ENCODE measurements around the gene KRT6B.
"Not testable (repeated sequence)": the region's sequence is repeated elsewhere in the genome, so short reads cannot be mapped to it uniquely, and the experiment has no call there.

Gene KRT6B

GRCh38 chr12:52413782-52414345 is 38.1 kb downstream of the KRT6B start:
- no peak for DNase-seq

GRCh38 chr12:52413202-52413601 is 38.7 kb downstream of the KRT6B start:
- no peak for DNase-seq

- DNase-seq, result no peak
Observed at GRCh38 chr12:52411815-52412214, 40.1 kb downstream of the KRT6B start.

- not testable (repeated sequence) for DNase-seq
Observed at GRCh38 chr12:52410589-52411248, 41.2 kb downstream of the KRT6B start.

GRCh38 chr12:52407918-52408317 is 44.0 kb downstream of the KRT6B start:
- no peak for DNase-seq

- no peak for DNase-seq
Observed at GRCh38 chr12:52405922-52406385, 46.0 kb downstream of the KRT6B start, which contains the start of gene KRT82. Gene KRT82 (minus strand): TSS chr12:52406335. CDS start chr12:52406277, 58 bp downstream.

- no peak for DNase-seq
Observed at GRCh38 chr12:52404951-52405350, 47.0 kb downstream of the KRT6B start.

- no peak for DNase-seq
Observed at GRCh38 chr12:52403561-52403960, 48.4 kb downstream of the KRT6B start.

GRCh38 chr12:52402873-52403540 is 48.9 kb downstream of the KRT6B start:
- DNase-seq, result no peak

- no peak for DNase-seq
Observed at GRCh38 chr12:52402377-52402776, 49.6 kb downstream of the KRT6B start.

- no peak for DNase-seq
Observed at GRCh38 chr12:52401926-52402325, 50.0 kb downstream of the KRT6B start.

- no peak for DNase-seq
Observed at GRCh38 chr12:52401526-52401925, 50.4 kb downstream of the KRT6B start.

GRCh38 chr12:52400906-52401305 is 51.0 kb downstream of the KRT6B start:
- no peak for DNase-seq

- no peak for DNase-seq
Observed at GRCh38 chr12:52399756-52400155, 52.2 kb downstream of the KRT6B start.

GRCh38 chr12:52398176-52398575 is 53.8 kb downstream of the KRT6B start:
- DNase-seq, result no peak

- no peak for DNase-seq
Observed at GRCh38 chr12:52396656-52397055, 55.3 kb downstream of the KRT6B start.

Data from amygdala (tissue), 56 donors.